Left lobe of liver (tissue), 1 donor: ENCODE results near the gene NSMCE4A. TPM values are rescaled to one million over a fixed set of nuclear protein-coding genes. Genes with fewer than 3 reads are reported as not detected.

Experiments
- total RNA-seq: library from RNA; stranded (reverse); gene quantifications from one replicate; pipeline ENCODE4 v1.2.1, GENCODE V29; 2021
- donor health status: DM: no; HTN: yes; CAD: no.

The NSMCE4A gene
- total RNA-seq, 1 donor from 2014 or later: 31.6 TPM

Other genes with a start within 250 kb of the NSMCE4A start
- 20.1 TPM for gene ATE1, start 47.2 kb downstream of the NSMCE4A start, total RNA-seq
- gene TACC2, start 13.9 kb upstream of the NSMCE4A start, total RNA-seq: 21.5 TPM